GM18951 (cell line): ENCODE measurements around the gene CACNG4.
"Not testable (repeated sequence)": the region's sequence is repeated elsewhere in the genome, so short reads cannot be mapped to it uniquely, and the experiment has no call there.

Source experiments
- POLR2A ChIP-seq: IDR thresholded peaks from 4 replicates; pipeline ENCODE4 v1.6.1; 2011; ENCODE audit warnings: mild to moderate bottlenecking; ENCODE audit not compliant: insufficient read length, insufficient read depth; ENCODE audit errors: extremely low read depth
- in situ Hi-C: fragments of 300-500 bp; cut with MboI; formaldehyde crosslinking; loops from one replicate; pipeline ENCODE4 v1.12.0; 2022; ENCODE audit warnings: low sequenced_read_pairs, mixed read lengths, inconsistent platforms; ENCODE audit not compliant: unreplicated experiment

CACNG4 gene

DNA sequence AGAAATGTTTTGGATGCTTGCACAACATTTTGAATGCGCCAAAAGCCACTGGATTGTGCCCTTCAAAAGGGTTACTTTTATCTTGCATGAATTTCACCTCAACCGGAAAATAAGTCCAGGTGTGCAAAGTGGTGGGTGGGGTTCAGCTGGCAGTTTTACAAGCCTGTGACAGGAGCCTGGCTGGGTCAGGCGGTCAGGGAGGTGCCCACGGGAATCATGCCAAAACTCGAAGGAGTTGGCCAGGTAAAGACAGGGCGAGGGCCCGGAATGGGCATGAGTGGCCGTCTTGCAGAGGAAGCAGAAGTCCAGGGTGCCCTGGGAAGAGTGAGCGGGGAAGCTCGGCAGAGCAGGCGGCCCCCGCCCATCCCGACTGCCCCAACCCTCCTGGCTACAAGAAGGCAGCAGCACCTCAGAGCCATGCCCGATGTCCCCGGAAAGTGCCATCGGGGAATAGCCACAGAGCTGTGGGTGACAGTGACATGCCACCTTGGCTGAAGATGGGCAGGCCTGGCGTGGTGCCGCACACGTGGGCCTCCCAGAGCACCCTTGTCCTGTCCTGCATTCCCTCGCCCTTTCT is 60.8 kb downstream of the CACNG4 start:
- no peak for TF ChIP-seq POLR2A
- in situ Hi-C loops: no loop called here

DNA sequence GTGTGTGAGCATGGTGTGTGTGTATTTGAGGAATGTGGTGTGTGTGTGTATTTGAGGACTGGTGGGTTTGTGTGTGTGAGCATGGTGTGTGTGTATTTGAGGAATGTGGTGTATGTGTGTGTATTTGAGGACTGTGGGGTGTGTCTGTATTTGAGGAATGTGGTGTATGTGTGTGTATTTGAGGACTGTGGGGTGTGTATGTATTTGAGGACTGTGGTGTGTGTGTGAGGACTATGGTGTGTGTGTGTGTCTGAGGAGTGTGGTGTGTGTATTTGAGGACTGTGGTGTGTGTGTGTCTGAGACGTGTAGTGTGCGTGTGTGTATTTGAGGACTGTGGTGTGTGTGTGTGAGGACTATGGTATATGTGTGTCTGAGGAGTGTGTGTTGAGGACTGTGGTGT is 61.8 kb downstream of the CACNG4 start:
- in situ Hi-C loops: no loop called here
- TF ChIP-seq POLR2A: no peak

DNA sequence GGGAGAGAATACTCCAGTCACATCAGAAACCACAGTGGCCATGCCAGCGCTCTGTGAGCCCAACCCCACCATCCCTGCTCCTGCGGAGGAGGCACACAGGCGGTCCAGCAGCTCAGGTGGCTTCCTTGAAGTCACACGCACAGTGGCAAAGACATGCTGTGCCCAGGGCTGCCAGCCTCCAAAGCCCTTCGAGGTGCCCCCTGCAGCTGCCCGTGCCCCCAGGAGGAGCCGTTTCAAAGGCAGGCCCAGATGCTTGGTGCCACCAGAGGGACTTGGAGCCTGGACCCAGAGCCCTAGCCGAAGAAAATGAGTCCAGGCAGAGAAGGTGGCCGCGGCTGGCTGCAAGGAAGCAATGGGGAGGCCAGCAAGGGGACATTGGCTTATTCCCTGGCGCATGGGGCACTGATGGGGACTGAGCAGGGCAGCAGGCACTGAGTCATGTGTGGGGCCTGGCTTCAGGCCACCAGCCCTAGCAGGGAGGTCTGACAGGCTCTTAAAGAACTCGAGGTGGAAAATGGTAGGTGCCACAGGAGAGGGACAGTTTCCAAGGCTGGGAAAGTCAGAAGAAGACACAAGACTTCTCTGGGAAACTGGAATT is 62.6 kb downstream of the CACNG4 start:
- TF ChIP-seq POLR2A: no peak
- in situ Hi-C loops: no loop called here

DNA sequence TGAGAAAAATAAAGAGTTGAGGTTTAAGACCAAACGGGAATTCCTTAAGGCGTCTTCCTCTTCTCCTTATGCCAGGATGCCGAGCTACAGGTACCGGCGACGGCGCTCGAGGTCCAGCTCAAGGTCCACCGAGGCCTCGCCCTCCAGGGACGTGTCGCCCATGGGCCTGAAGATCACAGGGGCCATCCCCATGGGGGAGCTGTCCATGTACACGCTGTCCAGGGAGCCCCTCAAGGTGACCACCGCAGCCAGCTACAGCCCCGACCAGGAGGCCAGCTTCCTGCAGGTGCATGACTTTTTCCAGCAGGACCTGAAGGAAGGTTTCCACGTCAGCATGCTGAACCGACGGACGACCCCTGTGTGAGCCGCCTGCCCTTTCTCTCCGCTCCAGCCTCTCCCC is 66.1 kb downstream of the CACNG4 start:
- in situ Hi-C loops: no loop called here
- no peak for TF ChIP-seq POLR2A

DNA sequence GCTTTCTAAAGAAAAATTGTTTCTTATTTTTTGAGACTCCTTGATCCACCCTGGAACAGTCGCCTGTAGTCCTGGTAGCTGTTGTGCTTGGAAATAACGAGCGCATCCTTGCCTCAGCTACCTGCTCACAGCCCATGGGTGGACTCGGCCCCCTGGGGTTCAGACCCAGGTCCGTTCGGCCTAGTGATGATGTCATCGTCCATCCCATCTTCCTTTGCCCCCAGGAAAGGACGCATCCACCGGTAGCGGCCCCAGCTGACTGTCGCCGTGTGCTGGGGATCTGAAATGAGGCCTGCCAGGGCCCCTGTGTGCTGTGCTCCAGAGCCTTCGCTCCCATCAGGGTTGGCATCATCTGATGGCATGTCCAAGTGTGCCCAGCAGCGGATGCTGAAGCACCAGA is 67.9 kb downstream of the CACNG4 start:
- in situ Hi-C loops: no loop called here
- TF ChIP-seq POLR2A: no peak

DNA sequence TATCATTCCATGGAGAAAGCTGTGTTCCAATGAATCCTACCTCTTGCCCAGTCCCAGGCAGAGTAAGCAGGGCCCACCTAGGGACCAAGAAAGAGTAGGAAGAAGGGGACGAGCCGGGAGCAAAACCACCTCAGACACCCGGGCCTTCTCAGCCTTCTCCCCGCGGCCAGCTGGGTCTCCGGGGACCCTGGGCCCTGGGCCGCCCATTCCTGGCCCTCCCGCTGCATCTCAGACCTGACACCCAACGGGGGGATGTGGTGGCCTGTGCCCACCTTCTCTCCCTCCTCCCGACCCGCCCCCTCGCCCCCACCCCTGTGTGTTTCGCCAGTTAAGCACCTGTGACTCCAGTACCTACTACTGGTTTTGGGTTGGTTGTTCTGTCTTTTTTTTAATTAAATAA is 68.5 kb downstream of the CACNG4 start:
- no peak for TF ChIP-seq POLR2A
- in situ Hi-C loops: no loop called here

DNA sequence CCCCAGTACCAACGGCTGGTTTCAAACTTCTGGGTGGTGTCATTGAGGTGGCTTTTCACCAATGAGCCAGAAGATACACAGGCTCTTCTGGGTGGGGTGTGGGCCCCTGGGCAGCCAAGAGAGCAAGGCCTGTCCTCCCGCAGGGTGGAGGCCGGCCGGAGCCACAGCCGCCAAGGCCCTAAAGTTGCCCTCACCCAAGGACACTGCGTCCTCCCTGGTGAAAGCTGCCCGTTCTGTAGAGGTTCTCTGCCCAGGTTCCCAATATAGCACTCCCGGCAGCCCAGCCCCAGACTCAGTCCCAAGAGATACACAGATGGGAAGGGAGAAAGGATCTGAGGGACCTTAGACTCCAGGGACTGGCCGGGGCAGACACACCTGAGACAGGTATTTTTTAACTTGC is 69.1 kb downstream of the CACNG4 start:
- TF ChIP-seq POLR2A: no peak
- in situ Hi-C loops: no loop called here

DNA sequence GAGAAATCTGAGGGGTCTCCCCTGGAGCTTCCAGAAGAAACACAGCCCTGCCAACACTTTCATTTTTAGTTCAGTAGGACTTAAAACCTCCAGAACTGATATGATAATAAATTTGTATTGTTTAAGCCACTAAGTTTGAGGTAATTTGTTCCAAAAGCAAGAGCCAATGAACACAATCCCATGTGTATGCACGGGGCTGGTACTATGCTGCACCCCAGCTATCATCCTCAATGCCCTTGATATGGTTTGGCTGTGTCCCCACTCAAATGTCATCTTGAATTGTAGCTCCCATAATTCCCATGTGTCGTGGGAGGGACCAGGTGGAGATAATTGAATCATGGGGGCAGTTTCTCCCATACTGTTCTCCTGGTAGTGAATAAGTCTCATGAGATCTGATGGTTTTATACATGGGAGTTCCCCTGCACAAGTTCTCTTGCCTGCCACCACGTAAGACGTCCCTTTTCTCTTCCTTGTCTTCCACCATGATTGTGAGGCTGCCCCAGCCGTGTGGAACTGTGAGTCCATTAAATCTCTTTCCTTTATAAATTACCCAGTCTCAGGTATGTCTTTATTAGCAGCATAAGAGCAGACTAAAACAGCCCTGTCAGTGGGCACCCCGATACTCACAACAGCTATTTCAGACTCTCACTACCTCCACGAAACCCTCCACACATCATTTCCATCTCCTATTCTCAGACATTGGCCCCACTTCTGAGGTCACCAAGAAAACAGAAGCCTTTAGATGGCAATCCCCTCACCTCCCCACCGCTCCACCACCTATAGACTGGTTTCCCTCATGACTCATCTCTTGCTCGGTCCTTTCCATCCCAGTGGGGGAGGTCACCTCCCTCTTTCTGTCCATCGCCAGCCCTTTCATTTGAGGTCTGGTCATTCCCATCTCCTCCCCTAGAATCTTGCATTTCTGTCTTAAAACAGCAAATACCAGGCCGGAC is 70.9 kb downstream of the CACNG4 start:
- no peak for TF ChIP-seq POLR2A
- in situ Hi-C loops: no loop called here

DNA sequence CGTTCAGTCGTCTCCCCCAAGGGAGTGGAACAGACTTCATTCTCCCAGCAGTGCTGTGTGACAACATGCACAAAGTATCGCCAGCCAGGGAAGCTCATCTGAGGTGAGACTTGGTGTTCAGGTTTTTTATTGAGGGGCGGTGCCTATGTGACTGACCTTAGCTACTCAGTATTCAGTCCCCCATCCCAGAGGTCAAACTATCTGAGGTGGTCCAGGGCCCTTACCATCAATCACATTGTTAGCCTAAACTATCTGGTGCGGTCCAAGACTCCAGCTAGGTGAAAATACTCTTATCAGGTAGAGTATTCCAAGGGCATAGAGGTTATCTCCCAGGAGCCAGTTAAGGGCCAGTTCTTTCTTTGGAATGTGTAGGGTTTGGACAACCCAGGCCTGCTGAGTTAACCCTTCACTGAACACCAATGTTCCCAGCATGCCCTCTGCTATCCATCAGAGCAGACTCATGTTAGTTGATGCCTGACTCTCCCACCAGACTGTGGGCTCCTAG is 74.4 kb downstream of the CACNG4 start:
- in situ Hi-C loops: no loop called here
- no peak for TF ChIP-seq POLR2A

DNA sequence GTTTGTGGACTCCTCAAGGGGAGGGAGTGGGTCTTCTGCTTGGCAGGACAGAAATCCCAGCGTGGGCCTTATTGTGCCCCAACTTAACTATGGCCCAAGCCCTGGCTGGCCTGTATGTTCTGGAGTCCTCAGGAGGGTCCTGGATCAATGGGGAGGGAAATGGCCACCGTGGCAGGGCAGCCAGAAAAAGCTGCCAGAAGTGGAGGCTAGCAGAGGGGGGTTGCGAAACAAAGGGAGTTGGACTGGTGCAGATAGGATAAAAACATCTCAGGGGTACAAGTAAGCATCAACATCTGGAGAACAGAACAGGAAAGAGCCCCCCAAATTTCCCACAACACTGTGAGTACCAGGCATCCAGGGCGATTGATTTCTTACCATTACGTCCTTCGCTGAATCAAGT is 76.1 kb downstream of the CACNG4 start:
- in situ Hi-C loops: no loop called here
- TF ChIP-seq POLR2A: no peak

DNA sequence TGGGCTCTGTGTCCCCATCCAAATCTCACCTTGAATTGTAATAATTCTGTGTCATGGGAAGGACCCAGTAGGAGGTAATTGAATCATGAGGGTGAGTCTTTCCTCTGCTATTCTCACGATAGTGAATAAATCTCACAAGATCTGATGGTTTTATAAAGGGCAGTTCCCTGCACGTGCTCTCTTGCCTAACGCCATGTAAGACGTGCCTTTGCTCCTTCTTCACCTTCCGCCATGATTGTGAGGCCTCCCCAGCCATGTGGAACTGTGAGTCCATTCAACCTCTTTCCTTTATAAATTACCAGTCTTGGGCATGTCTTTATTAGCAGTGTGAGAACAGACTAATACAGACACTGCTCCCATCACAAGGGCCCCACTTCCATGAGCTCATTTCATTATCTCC is 76.6 kb downstream of the CACNG4 start:
- in situ Hi-C loops: not testable (repeated sequence)

DNA sequence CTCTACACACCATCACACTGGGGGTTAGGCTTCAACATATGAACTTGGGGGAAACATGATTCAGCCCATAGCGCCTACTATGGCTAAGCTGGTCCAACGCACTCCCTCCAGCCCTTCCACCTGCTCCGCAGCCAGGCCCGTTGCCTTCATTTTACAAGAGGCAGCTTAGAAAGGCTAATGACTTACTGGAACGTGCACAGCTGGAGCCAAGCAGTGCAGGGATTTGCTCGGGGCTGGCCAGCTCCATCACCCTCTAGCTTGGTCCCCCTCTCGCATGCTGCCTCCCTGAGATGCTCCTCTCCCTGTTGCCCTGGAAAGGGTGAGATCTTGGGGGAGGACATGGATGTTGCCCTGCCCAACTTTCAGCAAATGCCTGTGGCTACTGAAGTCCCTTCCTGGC is 77.0 kb downstream of the CACNG4 start:
- in situ Hi-C loops: no loop called here
- no peak for TF ChIP-seq POLR2A

DNA sequence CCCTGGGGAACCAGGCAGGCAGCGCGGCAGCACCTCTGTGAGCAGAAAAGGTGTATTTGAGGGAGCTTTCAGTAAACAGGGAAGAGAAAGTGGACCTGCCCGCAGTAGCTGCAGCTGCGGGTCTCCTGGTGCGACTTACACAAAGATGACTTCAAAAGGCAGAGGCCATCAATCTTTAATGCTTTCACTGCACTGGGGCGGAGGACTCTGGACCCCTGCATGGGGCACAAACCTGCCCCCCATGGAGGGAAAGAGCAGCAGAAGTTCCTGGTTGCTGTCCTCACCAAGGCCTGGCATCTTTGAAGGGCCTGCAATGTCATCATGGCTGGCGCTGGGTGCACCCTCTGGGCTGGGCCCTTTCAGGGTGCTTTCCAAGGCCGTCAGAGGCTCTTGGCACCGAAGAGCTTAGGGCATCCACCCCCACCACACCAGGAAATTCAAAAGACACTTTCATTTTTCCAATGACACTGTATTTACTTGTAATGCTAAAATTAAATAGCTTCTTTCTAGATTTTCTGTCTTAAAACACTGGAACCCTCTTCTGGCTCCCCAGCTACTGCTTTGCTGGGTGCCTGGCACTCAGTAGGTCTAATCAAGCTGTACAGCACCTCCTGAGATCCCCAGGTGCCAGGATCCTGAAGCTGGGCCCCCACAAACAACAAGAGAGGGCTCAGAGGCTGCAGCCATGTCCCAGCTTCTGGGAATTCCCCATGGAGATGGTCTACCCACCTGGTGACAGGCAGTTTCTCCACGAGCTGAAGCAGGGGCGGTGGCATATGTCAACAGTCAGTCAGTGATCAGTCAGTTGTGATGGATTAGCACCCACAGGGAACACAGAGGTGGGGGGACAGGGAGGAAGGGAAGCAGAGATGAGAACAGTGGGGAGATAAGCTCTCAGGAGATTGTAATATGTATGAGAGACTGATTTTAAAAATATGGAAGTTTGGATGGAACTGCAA is 77.7 kb downstream of the CACNG4 start:
- in situ Hi-C loops: no loop called here
- TF ChIP-seq POLR2A: no peak
